HCT116 (cell line): Measurements from ENCODE around the gene KDM3B. TPM values are rescaled to one million over a fixed set of nuclear protein-coding genes. Genes with fewer than 3 reads are reported as not detected.

Experiments
- ATAC-seq: fragments of 200-7000 bp; cut with Tn5 transposase; 2 replicates; pipeline ENCODE4 v1.9.1; 2020; ENCODE audit warnings: mild to moderate bottlenecking, moderate library complexity
- BruUV-seq: library from RNA; stranded (reverse); fragments of 400-500 nt; replicated peaks from 2 replicates; lab custom pipeline; 2021; lab: Mats Ljungman, UMichigan
- CTCF ChIA-PET: fragments of 300-600 bp; sonication (Branson Sonifier 250); formaldehyde crosslinking; loops from one replicate; lab custom pipeline; 2021; ENCODE audit warnings: antibody characterized with exemption; lab: Charles Lee
- POLR2A ChIA-PET: fragments of 300-600, 350-600 bp; sonication (Branson Sonifier 250); formaldehyde crosslinking; loops from one replicate; lab custom pipeline; 2021; ENCODE audit warnings: antibody characterized with exemption; lab: Charles Lee
- RAD21 ChIA-PET, 2 experiments: fragments of 300-600 bp; sonication (Branson Sonifier 250); formaldehyde crosslinking; loops; one replicate each; lab custom pipeline; 2023; ENCODE audit warnings: low total read pairs in 2 of 2; ENCODE audit not compliant: uncharacterized antibody in 2 of 2, unreplicated experiment in 2 of 2, low non-redundant PET in 1 of 2; lab: Charles Lee
- DNase-seq: peaks from one replicate; pipeline ENCODE4 v3.0.0-alpha.2; 2010; ENCODE audit warnings: low read depth, low spot score
- H2AFZ ChIP-seq: fragments of 200-600 bp; shearing (Covaris generic), sonication (generic); 2 replicates; pipeline ENCODE4 v1.6.1; 2017; ENCODE audit warnings: low read depth, mixed run types, mixed read lengths, antibody characterized with exemption, low read length; ENCODE audit not compliant: poor library complexity, severe bottlenecking
- H3K27ac ChIP-seq: 2 replicates; pipeline ENCODE4 v1.5.1; 2012; ENCODE audit warnings: low read depth, low read length
- H3K27me3 ChIP-seq: fragments of 200-600 bp; sonication (generic); 2 replicates; pipeline ENCODE4 v1.6.1; 2016; ENCODE audit warnings: mixed run types, low read length, mixed read lengths; ENCODE audit not compliant: insufficient read depth
- H3K36me3 ChIP-seq, 2 experiments: fragments of 200-500 bp in 1 of 2; fragments of 200-600 bp in 1 of 2; sonication (Bioruptor generic) in 1 of 2; sonication (generic) in 1 of 2; 2 replicates each; pipeline versions ENCODE4 v1.5.1 to v1.6.1; 2014 to 2016; ENCODE audit warnings: low read length in 2 of 2, inconsistent platforms in 1 of 2, mixed read lengths in 1 of 2, mixed run types in 1 of 2; ENCODE audit not compliant: insufficient read depth in 2 of 2, control insufficient read depth in 1 of 2
- H3K4me1 ChIP-seq, 2 experiments: fragments of 200-600 bp in 1 of 2; sonication (generic) in 1 of 2; 2 replicates each; pipeline versions ENCODE4 v1.5.1 to v1.6.1; 2012 to 2017; ENCODE audit warnings: low read length in 2 of 2, inconsistent platforms in 1 of 2, mild to moderate bottlenecking in 1 of 2, mixed read lengths in 1 of 2, mixed run types in 1 of 2, moderate library complexity in 1 of 2; ENCODE audit not compliant: insufficient read depth in 2 of 2, control insufficient read depth in 1 of 2
- H3K4me2 ChIP-seq: fragments of 200-600 bp; sonication (generic); 2 replicates; pipeline ENCODE4 v1.6.1; 2017; ENCODE audit warnings: mixed run types, low read length, mixed read lengths
- H3K4me3 ChIP-seq, 2 experiments: fragments of 200-600 bp in 1 of 2; sonication (generic) in 1 of 2; replicated peaks in 1 of 2; 2 replicates each; pipeline ENCODE4 v1.5.1; 2011 to 2016; ENCODE audit warnings: low read length in 2 of 2, control low read depth in 1 of 2, low read depth in 1 of 2, mild to moderate bottlenecking in 1 of 2, mixed read lengths in 1 of 2, mixed run types in 1 of 2
- H3K79me2 ChIP-seq: fragments of 200-600 bp; sonication (generic); 2 replicates; pipeline ENCODE4 v1.6.1; 2017; ENCODE audit warnings: mild to moderate bottlenecking, mixed run types, low read length, moderate library complexity, mixed read lengths; ENCODE audit not compliant: insufficient read depth
- H3K9ac ChIP-seq: fragments of 200-600 bp; sonication (generic); 2 replicates; pipeline ENCODE4 v1.6.1; 2016; ENCODE audit warnings: low read length, mixed read lengths
- H3K9me2 ChIP-seq: fragments of 200-600 bp; sonication (generic), shearing (Covaris generic); 2 replicates; pipeline ENCODE4 v1.6.1; 2017; ENCODE audit warnings: mixed run types, mild to moderate bottlenecking, moderate library complexity; ENCODE audit not compliant: insufficient read depth
- H3K9me3 ChIP-seq, 2 experiments: fragments of 200-500 bp in 1 of 2; fragments of 200-600 bp in 1 of 2; sonication (Bioruptor generic) in 1 of 2; sonication (generic) in 1 of 2; 2 replicates each; pipeline ENCODE4 v1.6.1; 2014 to 2017; ENCODE audit warnings: low read length in 2 of 2, mixed read lengths in 2 of 2, inconsistent platforms in 1 of 2, low read depth in 1 of 2, mild to moderate bottlenecking in 1 of 2, mixed run types in 1 of 2, moderate library complexity in 1 of 2; ENCODE audit not compliant: control insufficient read depth in 1 of 2, insufficient read depth in 1 of 2
- H4K20me1 ChIP-seq: fragments of 200-600 bp; sonication (generic), shearing (Covaris generic); 2 replicates; pipeline ENCODE4 v1.6.1; 2017; ENCODE audit warnings: mixed run types, mild to moderate bottlenecking, moderate library complexity; ENCODE audit not compliant: insufficient read depth
- CBX3 ChIP-seq: IDR thresholded peaks from 2 replicates; pipeline ENCODE4 v1.6.1; 2012; ENCODE audit warnings: low read depth
- EGR1 ChIP-seq: IDR thresholded peaks from 2 replicates; pipeline ENCODE4 v1.6.1; 2012; ENCODE audit warnings: low read depth
- EZH2 ChIP-seq: fragments of 200-600 bp; sonication (generic); IDR thresholded peaks from 2 replicates; pipeline ENCODE4 v1.6.1; 2017; ENCODE audit warnings: antibody characterized with exemption, mixed run types
- EZH2phosphoT487 ChIP-seq: fragments of 200-600 bp; IDR thresholded peaks from 2 replicates; pipeline ENCODE4 v1.6.1; 2018; ENCODE audit warnings: antibody characterized with exemption, borderline replicate concordance
- FOSL1 ChIP-seq: IDR thresholded peaks from 2 replicates; pipeline ENCODE4 v1.6.1; 2012; ENCODE audit warnings: low read depth
- JUND ChIP-seq: IDR thresholded peaks from 2 replicates; pipeline ENCODE4 v1.6.1; 2012
- POLR2A ChIP-seq: IDR thresholded peaks from 2 replicates; pipeline ENCODE4 v1.7.0; 2011; ENCODE audit warnings: borderline replicate concordance; ENCODE audit not compliant: insufficient read depth, insufficient read length; ENCODE audit errors: extremely low read depth
- RAD21 ChIP-seq: IDR thresholded peaks from 2 replicates; pipeline ENCODE4 v1.6.1; 2012; ENCODE audit warnings: low read depth, mild to moderate bottlenecking
- REST ChIP-seq: IDR thresholded peaks from 2 replicates; pipeline ENCODE4 v1.6.1; 2012; ENCODE audit warnings: low read depth
- SIN3A ChIP-seq: IDR thresholded peaks from 2 replicates; pipeline ENCODE4 v1.6.1; 2012; ENCODE audit warnings: low read depth
- SP1 ChIP-seq: IDR thresholded peaks from 2 replicates; pipeline ENCODE4 v1.6.1; 2012; ENCODE audit warnings: low read depth
- SRF ChIP-seq: IDR thresholded peaks from 2 replicates; pipeline ENCODE4 v1.6.1; 2012; ENCODE audit warnings: low read depth
- YY1 ChIP-seq: IDR thresholded peaks from 2 replicates; pipeline ENCODE4 v1.6.1; 2011; ENCODE audit warnings: low read length, low read depth, moderate library complexity, mild to moderate bottlenecking; ENCODE audit not compliant: insufficient replicate concordance; ENCODE audit errors: extremely low read depth
- ZBTB33 ChIP-seq: IDR thresholded peaks from 2 replicates; pipeline ENCODE4 v1.6.1; 2011; ENCODE audit warnings: mild to moderate bottlenecking, low read length, moderate library complexity; ENCODE audit not compliant: insufficient replicate concordance; ENCODE audit errors: extremely low read depth
- ZNF274 ChIP-seq: fragments of 200-500 bp; sonication (Bioruptor generic); IDR thresholded peaks from 2 replicates; pipeline ENCODE4 v1.6.1; 2014; ENCODE audit warnings: mild to moderate bottlenecking, low read depth, low read length, inconsistent platforms
- intact Hi-C: fragments of 100-400 bp; cut with micrococcal nuclease; formaldehyde crosslinking; loops from 2 replicates; pipeline ENCODE4 v1.10.0; 2022
- total RNA-seq: library from RNA; stranded (reverse); gene quantifications from one replicate; pipeline ENCODE4 v1.2.1, GENCODE V29; 2021; ENCODE audit not compliant: unreplicated experiment
- TF ChIP-seq, protein P1 (sequence below): IDR thresholded peaks from 2 replicates; pipeline ENCODE4 v1.6.1; 2012
- TF ChIP-seq, protein P2 (sequence below), 3 experiments: fragments of 200-600 bp in 1 of 3; sonication (generic) in 1 of 3; IDR thresholded peaks in 2 of 3; conservative IDR thresholded peaks in 1 of 3; 2 replicates each; pipeline ENCODE4 v1.5.1; 2012 to 2017; ENCODE audit warnings: low read depth in 2 of 3, low read length in 2 of 3, antibody characterized with exemption in 1 of 3, borderline replicate concordance in 1 of 3, control low read depth in 1 of 3, mild to moderate bottlenecking in 1 of 3, mixed read lengths in 1 of 3, mixed run types in 1 of 3, moderate library complexity in 1 of 3; ENCODE audit not compliant: insufficient read depth in 1 of 3

Gene KDM3B
- total RNA-seq, 1 experiment from 2014 or later: 65.1 TPM

DNA sequence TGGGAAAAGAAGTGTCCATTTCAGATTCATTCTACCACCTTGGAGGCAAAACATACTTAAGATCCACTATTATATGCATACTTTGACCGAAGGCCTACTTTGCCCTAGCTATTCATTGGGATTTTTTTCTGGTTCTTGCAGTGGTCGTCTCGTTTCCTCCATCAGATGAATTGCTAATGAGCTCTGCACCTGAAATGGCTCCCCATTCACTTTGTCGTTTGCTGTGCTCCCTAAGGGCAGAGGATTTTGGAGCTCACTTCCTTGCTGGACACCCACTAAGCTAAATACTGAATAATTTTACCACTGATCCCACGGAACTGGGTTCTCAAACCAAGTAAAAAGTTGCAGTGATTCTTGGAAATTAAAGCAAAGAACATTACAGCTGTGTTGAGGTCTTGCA, 1.9 kb downstream of the KDM3B start:
- Histone ChIP-seq H4K20me1 (0 out of 2 replicates have a peak, but pooled peaks cover 4% of the 10 kb centered on the region), H3K27ac (no peak overlapping the region; the same call in 1 of the 2 replicates), H3K9me3 (peaks cover 0 to 18% of the 10 kb centered on the region in 2 experiments; a peak in 2 of 4 replicates), H2AFZ (no peak overlapping the region), H3K27me3 (no peaks in the 10 kb centered on the region), H3K4me3 (peak overlapping the region; percentile 83 to 98), H3K4me1 (peaks cover 0 to 13% of the 10 kb centered on the region in 2 experiments; a peak in 2 of 4 replicates), H3K9ac (peak overlapping the region; percentile 95; the same call in 1 of the 2 replicates), H3K79me2 (peaks cover 60% of the 10 kb centered on the region), H3K9me2 (no peaks in the 10 kb centered on the region), H3K36me3 (no peaks in the 10 kb centered on the region; a peak in 1 of 4 replicates), H3K4me2 (peak overlapping the region; percentile 81)
- RAD21 ChIA-PET: no interaction called here
- CTCF ChIA-PET: interaction anchor here (0.9 to 4.6 kb wide), 4 partner anchors 12 to 57 kb away, joined by 3 to 40 read pairs (median 4); no protein-coding TSS in a partner anchor
- intact Hi-C loops: loop anchor here (5.0 kb wide), 1 partner anchor 177 kb away; the partner anchor contains the start of genes BRD8 and KIF20A
- POLR2A ChIA-PET: interaction anchor here (1.2 to 7.0 kb wide), 2 partner anchors 15 to 96 kb away, joined by 3 to 59 read pairs; partner anchors contain the start of gene FAM53C
- BruUV-seq: no TSS peak
- DNase-seq (no peak), ATAC-seq (no peak)
- TF ChIP-seq JUND: no peak
- TF ChIP-seq CBX3: no peak; the same call in 1 of the 2 replicates
- TF ChIP-seq, protein P1, sequence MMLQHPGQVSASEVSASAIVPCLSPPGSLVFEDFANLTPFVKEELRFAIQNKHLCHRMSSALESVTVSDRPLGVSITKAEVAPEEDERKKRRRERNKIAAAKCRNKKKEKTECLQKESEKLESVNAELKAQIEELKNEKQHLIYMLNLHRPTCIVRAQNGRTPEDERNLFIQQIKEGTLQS: no peak
- TF ChIP-seq, protein P2, sequence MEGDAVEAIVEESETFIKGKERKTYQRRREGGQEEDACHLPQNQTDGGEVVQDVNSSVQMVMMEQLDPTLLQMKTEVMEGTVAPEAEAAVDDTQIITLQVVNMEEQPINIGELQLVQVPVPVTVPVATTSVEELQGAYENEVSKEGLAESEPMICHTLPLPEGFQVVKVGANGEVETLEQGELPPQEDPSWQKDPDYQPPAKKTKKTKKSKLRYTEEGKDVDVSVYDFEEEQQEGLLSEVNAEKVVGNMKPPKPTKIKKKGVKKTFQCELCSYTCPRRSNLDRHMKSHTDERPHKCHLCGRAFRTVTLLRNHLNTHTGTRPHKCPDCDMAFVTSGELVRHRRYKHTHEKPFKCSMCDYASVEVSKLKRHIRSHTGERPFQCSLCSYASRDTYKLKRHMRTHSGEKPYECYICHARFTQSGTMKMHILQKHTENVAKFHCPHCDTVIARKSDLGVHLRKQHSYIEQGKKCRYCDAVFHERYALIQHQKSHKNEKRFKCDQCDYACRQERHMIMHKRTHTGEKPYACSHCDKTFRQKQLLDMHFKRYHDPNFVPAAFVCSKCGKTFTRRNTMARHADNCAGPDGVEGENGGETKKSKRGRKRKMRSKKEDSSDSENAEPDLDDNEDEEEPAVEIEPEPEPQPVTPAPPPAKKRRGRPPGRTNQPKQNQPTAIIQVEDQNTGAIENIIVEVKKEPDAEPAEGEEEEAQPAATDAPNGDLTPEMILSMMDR (IDR thresholded peaks at IDR 0.05 in 2 of 3, conservative IDR thresholded peaks at IDR 0.05 in 1 of 3; ENCODE audit: borderline replicate concordance in 1 of 3, insufficient read depth in 1 of 3, low read depth in 2 of 3, low read length in 2 of 3): no peak
- TF ChIP-seq POLR2A: no peak
- TF ChIP-seq EZH2: no peak
- TF ChIP-seq FOSL1: no peak
- no peak for TF ChIP-seq EGR1
- no peak for TF ChIP-seq EZH2phosphoT487
- no peak for TF ChIP-seq ZNF274
- TF ChIP-seq YY1: no peak
- no peak for TF ChIP-seq REST
- TF ChIP-seq SRF: no peak
- no peak for TF ChIP-seq ZBTB33
- TF ChIP-seq RAD21: no peak
- no peak for TF ChIP-seq SIN3A
- TF ChIP-seq SP1: no peak
